Caco-2 (cell line): ENCODE results near the gene NAT9. TPM values are rescaled to one million over a fixed set of nuclear protein-coding genes. Genes with fewer than 3 reads are reported as not detected.

ENCODE experiments used
- BruUV-seq: library from RNA; stranded (reverse); fragments of 400-500 nt; replicated peaks from 2 replicates; lab custom pipeline; 2021; lab: Mats Ljungman, UMichigan
- CTCF ChIA-PET: fragments of 300-600 bp; sonication (Branson Sonifier 250); formaldehyde crosslinking; loops from one replicate; lab custom pipeline; 2022; ENCODE audit warnings: antibody characterized with exemption; lab: Charles Lee
- POLR2A ChIA-PET: fragments of 300-600 bp; sonication (Branson Sonifier 250); formaldehyde crosslinking; loops from one replicate; lab custom pipeline; 2022; ENCODE audit warnings: antibody characterized with exemption; lab: Charles Lee
- DNase-seq, 2 experiments: peaks; one replicate each; pipeline versions ENCODE4 v3.0.0 to v3.0.0-alpha.2; 2020 to 2022
- H3K27me3 ChIP-seq: replicated peaks from 2 replicates; pipeline ENCODE4 v1.6.0; 2011; ENCODE audit warnings: low read length; ENCODE audit not compliant: control insufficient read depth, insufficient read depth
- H3K36me3 ChIP-seq: 2 replicates; pipeline ENCODE4 v1.5.1; 2011; ENCODE audit warnings: low read length; ENCODE audit not compliant: control insufficient read depth, insufficient read depth
- H3K4me1 ChIP-seq: fragments of 250-450 bp; sonication (Bioruptor Pico); 2 replicates; pipeline ENCODE4 v1.5.1; 2020; ENCODE audit warnings: mild to moderate bottlenecking
- H3K4me3 ChIP-seq: 2 replicates; pipeline ENCODE4 v1.5.1; 2011; ENCODE audit warnings: low read depth, mild to moderate bottlenecking, control low read depth, low read length
- H3K9me3 ChIP-seq: fragments of 250-450 bp; sonication (Bioruptor Pico); 2 replicates; pipeline ENCODE4 v1.5.1; 2020; ENCODE audit warnings: mild to moderate bottlenecking, moderate library complexity
- H3K27ac Mint-ChIP-seq: one replicate; pipeline ENCODE4 v1.8.0; 2022; ENCODE audit warnings: mixed read lengths; ENCODE audit not compliant: unreplicated experiment
- H3K27me3 Mint-ChIP-seq: one replicate; pipeline ENCODE4 v1.8.0; 2022; ENCODE audit warnings: mixed read lengths; ENCODE audit not compliant: insufficient read depth, unreplicated experiment
- H3K36me3 Mint-ChIP-seq: one replicate; pipeline ENCODE4 v1.8.0; 2022; ENCODE audit warnings: mild to moderate bottlenecking, mixed read lengths; ENCODE audit not compliant: insufficient read depth, unreplicated experiment
- H3K4me1 Mint-ChIP-seq: one replicate; pipeline ENCODE4 v1.8.0; 2022; ENCODE audit warnings: low read depth, mixed read lengths; ENCODE audit not compliant: unreplicated experiment
- H3K4me3 Mint-ChIP-seq: one replicate; pipeline ENCODE4 v1.8.0; 2022; ENCODE audit warnings: mild to moderate bottlenecking, moderate library complexity, mixed read lengths; ENCODE audit not compliant: unreplicated experiment
- H3K9me3 Mint-ChIP-seq: one replicate; pipeline ENCODE4 v1.8.0; 2022; ENCODE audit warnings: mixed read lengths; ENCODE audit not compliant: unreplicated experiment
- intact Hi-C: fragments of 100-400 bp; cut with micrococcal nuclease; formaldehyde crosslinking; loops from one replicate; pipeline ENCODE4 v1.10.0; 2022; ENCODE audit not compliant: unreplicated experiment
- total RNA-seq: library from RNA; stranded (reverse); gene quantifications from 2 replicates; pipeline ENCODE4 v1.2.3, GENCODE V29; 2022
- TF ChIP-seq, protein P1 (sequence below), 2 experiments: fragments of 200-600 bp in 1 of 2; IDR thresholded peaks; 1 replicate in 1 of 2; 2 replicates in 1 of 2; pipeline versions ENCODE4 v1.5.1 to v1.8.0; 2011 to 2022; ENCODE audit warnings: antibody characterized with exemption in 1 of 2, control low read depth in 1 of 2, inconsistent platforms in 1 of 2, low read depth in 1 of 2, low read length in 1 of 2, mild to moderate bottlenecking in 1 of 2, moderate library complexity in 1 of 2; ENCODE audit not compliant: insufficient read depth in 1 of 2, severe bottlenecking in 1 of 2, unreplicated experiment in 1 of 2

The NAT9 gene
- total RNA-seq, 1 experiment from 2014 or later, result 84.5 TPM

DNA sequence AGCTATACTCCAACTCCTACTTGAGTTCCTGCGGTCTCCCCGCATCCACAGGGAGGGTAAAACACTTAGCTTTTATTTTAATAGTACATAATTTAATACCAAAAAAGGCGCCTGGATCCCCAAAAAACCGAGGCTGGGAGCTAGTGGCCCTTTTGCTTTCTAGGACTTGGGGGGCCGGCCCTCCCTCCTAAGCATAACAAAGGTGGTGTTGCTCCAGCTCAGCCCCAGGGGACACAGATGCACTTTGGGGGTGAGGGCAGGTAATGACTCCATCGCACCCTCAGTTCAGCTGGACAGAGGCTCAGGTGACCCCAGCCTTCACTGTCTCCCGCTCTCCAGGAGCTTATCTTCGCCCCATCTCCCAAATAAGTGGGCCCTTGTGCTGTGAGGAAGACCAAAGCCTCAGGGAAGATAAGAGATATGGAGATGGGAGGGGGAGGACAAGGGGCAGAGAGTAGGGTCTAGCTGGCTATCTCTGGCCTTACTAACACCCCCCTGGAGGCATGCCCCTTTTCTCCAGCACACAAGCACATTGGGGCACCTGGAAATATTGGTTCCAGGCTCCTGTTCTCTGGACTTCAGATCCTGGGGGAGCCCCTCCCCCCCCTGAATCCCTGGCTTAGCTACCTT, 30.5 kb downstream of the NAT9 start:
- Histone ChIP-seq H3K9me3 (no peaks in the 10 kb centered on the region), H3K27me3 (no peaks in the 10 kb centered on the region), H3K4me1 (peaks cover 37% of the 10 kb centered on the region), H3K4me3 (no peak overlapping the region), H3K36me3 (peaks cover 4% of the 10 kb centered on the region; the same call in 1 of the 2 replicates)
- no peak overlapping the region for H3K27ac Mint-ChIP-seq
- ChIA-PET CTCF (interaction anchor here (0.6 to 8.1 kb wide), 16 partner anchors 9 to 120 kb away, joined by 3 to 102 read pairs (median 6); partner anchors contain the start of genes NAT9 and RAB37), POLR2A (interaction anchor here (0.7 to 1.4 kb wide), 4 partner anchors 9 to 160 kb away, joined by 3 to 4 read pairs (median 3); partner anchors contain the start of gene FDXR)
- peaks cover 24% of the 10 kb centered on the region for H3K36me3 Mint-ChIP-seq
- TF ChIP-seq, protein P1, sequence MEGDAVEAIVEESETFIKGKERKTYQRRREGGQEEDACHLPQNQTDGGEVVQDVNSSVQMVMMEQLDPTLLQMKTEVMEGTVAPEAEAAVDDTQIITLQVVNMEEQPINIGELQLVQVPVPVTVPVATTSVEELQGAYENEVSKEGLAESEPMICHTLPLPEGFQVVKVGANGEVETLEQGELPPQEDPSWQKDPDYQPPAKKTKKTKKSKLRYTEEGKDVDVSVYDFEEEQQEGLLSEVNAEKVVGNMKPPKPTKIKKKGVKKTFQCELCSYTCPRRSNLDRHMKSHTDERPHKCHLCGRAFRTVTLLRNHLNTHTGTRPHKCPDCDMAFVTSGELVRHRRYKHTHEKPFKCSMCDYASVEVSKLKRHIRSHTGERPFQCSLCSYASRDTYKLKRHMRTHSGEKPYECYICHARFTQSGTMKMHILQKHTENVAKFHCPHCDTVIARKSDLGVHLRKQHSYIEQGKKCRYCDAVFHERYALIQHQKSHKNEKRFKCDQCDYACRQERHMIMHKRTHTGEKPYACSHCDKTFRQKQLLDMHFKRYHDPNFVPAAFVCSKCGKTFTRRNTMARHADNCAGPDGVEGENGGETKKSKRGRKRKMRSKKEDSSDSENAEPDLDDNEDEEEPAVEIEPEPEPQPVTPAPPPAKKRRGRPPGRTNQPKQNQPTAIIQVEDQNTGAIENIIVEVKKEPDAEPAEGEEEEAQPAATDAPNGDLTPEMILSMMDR (IDR thresholded peaks at IDR 0.05; ENCODE audit: insufficient read depth in 1 of 2, low read depth in 1 of 2, low read length in 1 of 2, severe bottlenecking in 1 of 2, unreplicated experiment in 1 of 2), result no peak
- no TSS peak for BruUV-seq
- H3K4me1 Mint-ChIP-seq, result peaks cover 34% of the 10 kb centered on the region
- DNase-seq, result no peak
- H3K9me3 Mint-ChIP-seq, result no peaks in the 10 kb centered on the region
- H3K4me3 Mint-ChIP-seq, result no peak overlapping the region
- intact Hi-C loops, result loop anchor here (2.0 to 5.0 kb wide), 3 partner anchors 89 to 207 kb away; no protein-coding TSS in a partner anchor
- no peaks in the 10 kb centered on the region for H3K27me3 Mint-ChIP-seq

DNA sequence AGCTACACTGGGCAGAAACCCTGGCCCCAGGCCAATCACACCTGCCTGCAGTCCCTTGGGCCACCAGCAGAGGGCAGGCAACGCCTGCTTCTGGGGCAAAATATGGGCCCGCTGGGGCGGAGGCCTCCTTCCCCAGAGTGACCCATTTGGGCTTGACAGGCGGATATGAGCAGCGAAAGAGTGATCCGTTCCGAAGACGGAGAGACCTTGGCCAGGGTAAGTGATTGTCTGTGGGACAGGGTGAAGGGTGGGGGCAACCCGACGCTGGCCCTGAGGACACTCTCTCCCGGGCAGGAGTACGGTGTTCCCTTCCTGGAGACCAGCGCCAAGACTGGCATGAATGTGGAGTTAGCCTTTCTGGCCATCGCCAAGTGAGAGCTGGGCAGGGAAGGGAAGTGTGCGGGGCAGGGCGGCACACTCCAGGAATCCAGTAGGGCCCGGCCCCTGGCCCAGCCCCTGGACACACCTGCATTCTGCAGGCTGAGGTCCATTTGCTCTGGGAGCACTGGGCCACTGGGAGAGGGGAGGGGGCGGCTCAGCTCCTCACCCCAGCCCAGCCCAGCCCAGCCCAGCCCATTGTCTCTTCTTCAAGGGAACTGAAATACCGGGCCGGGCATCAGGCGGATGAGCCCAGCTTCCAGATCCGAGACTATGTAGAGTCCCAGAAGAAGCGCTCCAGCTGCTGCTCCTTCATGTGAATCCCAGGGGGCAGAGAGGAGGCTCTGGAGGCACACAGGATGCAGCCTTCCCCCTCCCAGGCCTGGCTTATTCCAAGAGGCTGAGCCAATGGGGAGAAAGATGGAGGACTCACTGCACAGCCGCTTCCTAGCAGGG, 31.2 kb downstream of the NAT9 start:
- TF ChIP-seq, protein P1 (IDR thresholded peaks at IDR 0.05; ENCODE audit: insufficient read depth in 1 of 2, low read depth in 1 of 2, low read length in 1 of 2, severe bottlenecking in 1 of 2, unreplicated experiment in 1 of 2), result peak; percentile 99
- Histone ChIP-seq H3K36me3 (peaks cover 2% of the 10 kb centered on the region; the same call in 1 of the 2 replicates), H3K27me3 (no peaks in the 10 kb centered on the region), H3K9me3 (no peaks in the 10 kb centered on the region), H3K4me1 (peaks cover 37% of the 10 kb centered on the region), H3K4me3 (no peak overlapping the region)
- peak overlapping the region; percentile 60 for H3K27ac Mint-ChIP-seq
- ChIA-PET POLR2A (interaction anchor here (0.5 to 0.6 kb wide), 2 partner anchors 38 kb away, joined by 4 read pairs; no protein-coding TSS in a partner anchor), CTCF (interaction anchor here (0.6 to 8.1 kb wide), 20 partner anchors 8 to 614 kb away, joined by 3 to 102 read pairs (median 7); partner anchors contain the start of genes NAT9 and RAB37)
- no TSS peak for BruUV-seq
- peak overlapping the region; percentile 43 for H3K4me3 Mint-ChIP-seq
- intact Hi-C loops, result loop anchor here (1.0 to 5.0 kb wide), 5 partner anchors 25 to 207 kb away; no protein-coding TSS in a partner anchor
- no peaks in the 10 kb centered on the region for H3K27me3 Mint-ChIP-seq
- H3K9me3 Mint-ChIP-seq, result no peaks in the 10 kb centered on the region
- DNase-seq, result peak; percentile 83 to 95
- H3K36me3 Mint-ChIP-seq, result peaks cover 17% of the 10 kb centered on the region
- H3K4me1 Mint-ChIP-seq, result peaks cover 28% of the 10 kb centered on the region

DNA sequence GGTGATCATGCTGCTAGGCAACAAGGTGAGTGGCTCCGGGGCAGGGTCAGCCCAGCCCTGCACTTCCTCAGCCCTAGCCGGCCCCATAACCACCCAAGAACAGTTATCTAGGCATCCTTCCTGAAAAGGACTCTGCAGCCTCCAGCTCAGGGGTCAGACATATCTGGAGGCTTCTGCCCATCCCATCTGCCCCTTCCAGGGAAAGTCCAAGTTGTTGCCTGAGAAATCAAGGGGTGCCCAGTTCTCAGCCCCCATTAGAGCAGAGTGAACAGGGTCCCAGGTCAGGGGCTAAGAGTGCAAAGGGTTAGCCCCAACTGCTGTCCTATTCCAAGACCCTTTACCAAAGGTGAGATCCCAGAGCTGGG, 31.8 kb downstream of the NAT9 start:
- Histone ChIP-seq H3K27me3 (no peaks in the 10 kb centered on the region), H3K4me1 (peaks cover 37% of the 10 kb centered on the region), H3K4me3 (no peak overlapping the region), H3K9me3 (no peaks in the 10 kb centered on the region), H3K36me3 (peaks cover 1% of the 10 kb centered on the region; the same call in 1 of the 2 replicates)
- ChIA-PET CTCF (interaction anchor here (0.6 to 8.1 kb wide), 15 partner anchors 7 to 614 kb away, joined by 3 to 102 read pairs (median 7); partner anchors contain the start of genes NAT9 and RAB37), POLR2A (interaction anchor here (0.5 kb wide), 1 partner anchor 39 kb away, joined by 4 read pairs; no protein-coding TSS in a partner anchor)
- Mint-ChIP-seq H3K4me1 (peaks cover 23% of the 10 kb centered on the region), H3K4me3 (peak overlapping the region; percentile 43), H3K9me3 (no peaks in the 10 kb centered on the region), H3K27ac (peak overlapping the region; percentile 60), H3K36me3 (peaks cover 11% of the 10 kb centered on the region), H3K27me3 (no peaks in the 10 kb centered on the region)
- intact Hi-C loops, result loop anchor here (1.0 to 2.0 kb wide), 4 partner anchors 26 to 120 kb away; no protein-coding TSS in a partner anchor
- BruUV-seq, result no TSS peak
- DNase-seq, result no peak
- TF ChIP-seq, protein P1 (IDR thresholded peaks at IDR 0.05; ENCODE audit: insufficient read depth in 1 of 2, low read depth in 1 of 2, low read length in 1 of 2, severe bottlenecking in 1 of 2, unreplicated experiment in 1 of 2), result no peak
